Caki2 (cell line): ENCODE results near the gene MRPL1. TPM values are rescaled to one million over a fixed set of nuclear protein-coding genes. Genes with fewer than 3 reads are reported as not detected.
A peak's percentile ranks its signal among the peaks of the same experiment; 100 is the strongest.

Experiments
- DNase-seq: peaks from one replicate; pipeline ENCODE4 v3.0.0-alpha.2; 2015; ENCODE audit warnings: low read depth
- in situ Hi-C: cut with HindIII; loops from 2 replicates; pipeline ENCODE4 v1.10.0; 2016; ENCODE audit warnings: low sequenced_read_pairs, low pct_unique_long_range_greater_than_20kb, mixed read lengths
- total RNA-seq: library from RNA; depleted of rRNA; stranded (reverse); fragments of >200 nt; shearing (Covaris generic); gene quantifications from 2 replicates; pipeline ENCODE4 v1.2.3, GENCODE V29; 2014; ENCODE audit warnings: low replicate concordance; rRNA removed

MRPL1 gene
- total RNA-seq, result 21.9 and 28.1 TPM in 2 replicates

DNA sequence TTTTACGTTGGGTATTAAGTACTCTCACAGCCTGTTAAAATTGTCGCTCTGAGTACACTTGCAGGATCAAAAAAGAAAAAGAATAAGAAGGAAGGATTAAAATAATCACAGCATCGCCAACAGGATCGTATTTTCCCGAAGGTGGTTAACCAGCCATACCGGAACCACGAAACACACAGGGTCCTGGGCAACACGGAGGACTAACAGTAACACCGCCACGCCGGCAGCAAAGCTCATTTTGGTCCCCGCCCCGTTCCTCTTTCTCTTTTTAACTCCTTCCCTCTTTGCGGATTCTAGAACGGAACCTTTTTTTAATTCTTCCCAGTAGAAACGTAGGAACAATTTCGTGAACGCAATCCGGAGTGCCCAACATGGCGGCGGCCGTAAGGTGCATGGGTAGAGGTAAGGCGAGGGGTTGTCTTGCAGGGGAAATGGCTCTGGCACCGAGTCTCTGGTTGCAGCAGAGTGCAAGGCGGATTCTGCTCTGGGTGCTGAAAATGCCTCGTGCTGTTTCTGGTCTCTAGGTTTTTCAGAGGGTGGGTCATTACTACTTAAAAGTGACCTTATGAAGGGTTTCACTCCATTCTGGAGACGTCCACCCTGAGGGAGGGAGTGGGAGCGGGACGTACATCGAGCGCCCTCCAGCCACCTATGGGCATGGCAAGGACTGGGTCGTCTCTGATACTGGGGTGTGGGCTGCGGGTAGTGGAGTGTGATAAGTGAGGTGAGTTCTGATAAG lies at the start of gene MRPL1:
MRPL1 (plus strand) TSS at position 353 of the 739 bp plus-strand sequence; CDS start at position 372, 19 bp downstream.
- in situ Hi-C loops, result no loop called here
- DNase-seq, result peak; percentile 94

DNA sequence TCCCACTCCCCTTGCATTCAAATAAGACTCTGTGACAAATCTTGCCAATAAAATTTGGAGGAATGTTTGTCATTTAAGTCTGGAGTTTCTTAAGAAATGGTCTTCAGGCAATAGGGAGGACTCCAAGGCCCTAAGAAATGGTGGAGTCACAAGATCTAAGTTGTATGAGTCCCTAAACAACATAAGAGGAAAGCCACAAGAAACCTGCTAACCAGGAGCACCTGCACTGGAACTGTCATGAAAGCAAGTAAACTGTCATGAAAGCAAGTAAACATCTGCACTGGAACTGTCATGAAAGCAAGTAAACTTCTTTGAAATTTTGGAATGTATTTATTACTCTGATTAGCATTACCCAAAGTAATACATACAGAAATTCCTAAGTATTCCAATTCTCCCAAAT lies 47.0 kb upstream of the MRPL1 start:
- in situ Hi-C loops, result no loop called here
- DNase-seq, result no peak

DNA sequence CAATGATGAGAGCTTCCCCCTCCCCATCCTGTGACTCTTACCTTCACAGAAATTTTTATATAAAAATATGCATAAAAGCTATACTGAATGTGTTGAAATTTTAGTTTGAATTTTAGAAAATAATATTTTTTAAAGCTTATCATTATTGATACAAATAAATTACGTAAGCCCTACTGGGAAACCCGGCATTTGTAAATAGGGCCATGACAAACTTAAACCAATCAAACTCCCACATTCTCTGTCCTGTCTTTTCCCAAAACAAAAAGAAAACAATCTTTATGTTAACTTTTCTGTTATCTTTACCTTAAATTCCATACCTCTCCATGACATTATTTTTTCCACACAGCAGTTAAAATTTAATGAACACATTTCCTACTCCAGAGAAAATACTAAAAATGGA lies 46.1 kb upstream of the MRPL1 start:
- in situ Hi-C loops, result no loop called here
- DNase-seq, result no peak

DNA sequence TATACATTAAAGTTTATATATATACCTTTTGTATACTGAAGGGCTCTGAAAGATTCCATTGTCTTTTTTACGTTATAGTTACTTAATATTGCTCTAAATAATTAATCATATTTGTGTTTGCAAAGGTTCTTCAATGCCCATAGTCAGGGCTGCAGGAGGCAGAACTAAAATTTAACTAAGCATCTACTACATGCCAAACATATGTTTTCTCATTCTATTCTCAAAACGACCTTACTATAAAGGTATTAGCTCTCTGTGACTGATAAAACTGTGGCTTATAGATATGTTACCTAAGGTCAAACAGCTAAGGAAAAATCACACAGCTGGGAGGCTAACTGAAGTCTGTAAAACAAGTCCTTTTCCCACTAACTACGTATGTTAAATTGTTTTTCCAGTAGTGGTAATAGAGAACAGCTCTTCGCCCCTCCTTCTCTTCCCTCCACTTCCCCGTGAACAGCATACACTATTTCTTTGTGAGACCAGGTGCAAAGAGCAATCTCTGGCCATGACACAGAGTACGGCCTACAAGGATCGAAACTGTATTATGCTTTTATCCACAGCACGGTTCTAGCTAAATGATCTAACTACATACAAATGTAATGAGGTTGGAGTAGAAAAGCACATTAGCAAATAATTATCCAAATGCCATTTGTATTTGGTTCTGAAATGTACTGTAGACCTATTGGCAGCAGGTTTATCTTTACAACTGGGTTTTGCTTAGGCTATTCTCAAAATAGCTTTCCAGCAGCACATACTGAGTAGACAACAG lies 45.1 kb upstream of the MRPL1 start:
- in situ Hi-C loops, result no loop called here
- DNase-seq, result no peak

DNA sequence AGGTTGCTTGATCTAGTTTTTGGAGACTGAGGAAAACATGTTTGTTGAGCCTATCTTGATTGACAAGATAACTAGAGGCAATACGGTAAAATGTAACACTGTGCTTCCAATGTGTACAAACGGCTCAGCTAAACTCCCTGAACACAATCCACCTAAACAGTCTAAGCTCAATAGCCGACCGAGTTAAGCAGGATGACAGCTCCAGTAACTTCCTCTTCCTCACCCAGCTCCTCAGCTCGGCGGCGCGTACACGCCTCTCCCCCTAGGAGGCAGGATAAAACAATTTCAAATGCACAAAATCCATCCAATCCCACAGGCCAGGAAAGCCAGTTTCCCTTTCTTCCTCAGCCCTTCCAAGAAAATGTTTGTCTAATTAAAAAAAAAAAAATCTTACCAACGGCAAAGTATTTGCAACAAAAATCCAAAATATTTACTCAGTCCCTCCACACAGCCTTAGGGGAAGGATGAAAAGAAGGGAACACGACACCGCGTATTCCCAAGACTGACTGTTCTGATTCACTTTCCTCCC lies 44.5 kb upstream of the MRPL1 start:
- in situ Hi-C loops, result no loop called here
- peak; percentile 82 for DNase-seq

DNA sequence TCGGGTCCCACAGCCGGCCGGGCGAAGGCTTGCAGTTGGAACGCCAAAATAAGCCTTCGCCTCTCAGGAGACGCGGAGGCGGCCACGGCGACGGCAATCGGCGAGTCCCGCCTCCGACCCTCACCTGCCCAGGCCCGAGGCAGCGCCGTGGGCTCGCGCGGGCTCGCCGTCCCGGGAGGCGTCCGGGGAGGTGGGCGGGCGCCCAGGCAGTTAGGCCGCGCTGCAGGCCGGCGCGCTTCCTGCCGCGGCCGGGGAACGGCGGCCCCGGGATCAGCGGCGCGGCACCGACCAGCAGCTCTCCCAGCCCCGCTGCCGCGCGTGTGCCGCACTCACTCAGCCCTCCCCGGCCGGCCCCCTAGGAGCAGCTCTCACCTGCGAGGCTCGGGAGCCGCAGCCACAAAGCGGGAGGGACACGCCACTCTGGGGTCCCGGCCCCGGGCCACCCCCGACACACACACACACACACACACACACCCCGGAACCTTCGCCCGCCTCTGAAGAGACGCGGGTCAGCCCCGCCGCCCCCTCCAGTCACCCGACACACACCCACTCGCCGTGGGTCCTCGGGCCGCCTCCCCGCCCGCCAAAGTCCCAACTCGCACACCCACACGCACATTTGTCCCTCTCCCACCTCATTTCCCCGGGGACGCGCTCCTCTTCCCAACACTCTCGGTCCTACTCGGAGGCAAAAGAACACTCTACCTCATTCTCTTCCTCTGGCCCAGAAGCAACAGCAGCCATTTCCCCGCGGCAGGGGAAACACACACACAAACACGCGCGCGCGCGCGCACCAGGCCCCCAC lies 43.8 kb upstream of the MRPL1 start, which contains the start of gene CNOT6L:
CNOT6L (minus strand) TSS at position 767 of the 802 bp plus-strand sequence; CDS start at position 707, 60 bp downstream.
- peak; percentile 66 for DNase-seq
- in situ Hi-C loops, result no loop called here

DNA sequence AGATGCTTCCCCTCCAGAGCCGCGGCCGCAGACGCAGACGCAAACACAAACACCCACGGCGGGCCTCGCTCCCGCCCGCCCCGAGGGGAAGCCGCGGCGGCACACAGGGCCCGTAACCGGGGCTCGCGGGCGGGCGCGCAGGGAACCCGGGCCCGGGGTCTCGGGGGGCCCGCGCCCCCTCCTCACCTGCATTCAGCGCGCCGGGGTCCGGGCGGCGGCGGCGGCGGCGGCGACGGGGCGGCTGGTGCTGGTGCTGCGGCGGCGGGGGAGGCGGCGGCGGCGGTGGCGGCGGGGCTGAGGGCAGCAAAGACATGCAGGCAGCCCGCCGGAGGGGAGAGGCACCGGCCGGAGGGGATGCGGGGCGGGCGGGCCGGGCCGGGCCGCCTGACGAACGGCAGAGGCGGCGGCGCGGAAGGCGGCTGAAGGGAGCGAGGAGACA lies 43.2 kb upstream of the MRPL1 start:
- in situ Hi-C loops, result no loop called here
- DNase-seq, result no peak

DNA sequence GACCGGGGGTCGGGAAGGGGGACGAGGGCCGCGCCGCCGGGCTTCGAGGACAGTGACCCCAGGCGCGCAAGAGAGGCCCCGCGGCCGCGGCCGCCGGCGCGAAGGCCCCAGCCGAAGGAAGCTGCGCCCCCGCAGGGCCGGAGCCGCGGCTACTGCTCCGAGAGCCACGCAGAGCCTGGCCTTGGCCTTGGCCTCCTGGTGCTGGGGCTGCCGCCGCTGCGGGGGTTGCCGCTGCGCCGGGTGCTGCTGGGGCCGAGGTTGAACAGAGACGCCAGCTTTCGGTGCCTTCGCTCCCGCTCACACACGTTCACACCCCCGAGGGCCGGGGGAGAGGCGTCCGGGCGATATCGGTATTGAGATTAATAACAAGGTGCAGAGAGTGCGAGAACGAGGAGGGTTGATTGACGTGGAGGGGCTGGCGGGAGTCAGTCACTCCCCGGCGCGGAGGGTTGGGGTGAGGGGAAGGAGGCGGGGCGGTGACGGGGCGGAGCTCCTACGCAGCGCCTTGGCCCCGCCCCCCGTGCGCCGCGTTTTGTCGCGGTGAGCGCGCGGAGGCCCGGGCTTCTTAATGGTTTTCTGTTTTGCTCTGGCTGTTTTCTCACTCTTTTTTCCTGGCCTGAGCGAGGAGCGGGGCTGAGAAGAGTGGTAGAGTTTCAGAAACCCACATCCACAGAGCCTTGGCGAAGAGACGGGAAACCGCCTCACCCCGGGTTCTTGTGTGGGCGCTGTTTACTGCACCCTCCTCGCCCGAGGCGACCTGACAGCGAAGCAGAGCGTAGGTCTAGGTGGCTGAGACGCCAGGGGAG lies 42.6 kb upstream of the MRPL1 start:
- DNase-seq, result peak; percentile 86
- in situ Hi-C loops, result no loop called here

DNA sequence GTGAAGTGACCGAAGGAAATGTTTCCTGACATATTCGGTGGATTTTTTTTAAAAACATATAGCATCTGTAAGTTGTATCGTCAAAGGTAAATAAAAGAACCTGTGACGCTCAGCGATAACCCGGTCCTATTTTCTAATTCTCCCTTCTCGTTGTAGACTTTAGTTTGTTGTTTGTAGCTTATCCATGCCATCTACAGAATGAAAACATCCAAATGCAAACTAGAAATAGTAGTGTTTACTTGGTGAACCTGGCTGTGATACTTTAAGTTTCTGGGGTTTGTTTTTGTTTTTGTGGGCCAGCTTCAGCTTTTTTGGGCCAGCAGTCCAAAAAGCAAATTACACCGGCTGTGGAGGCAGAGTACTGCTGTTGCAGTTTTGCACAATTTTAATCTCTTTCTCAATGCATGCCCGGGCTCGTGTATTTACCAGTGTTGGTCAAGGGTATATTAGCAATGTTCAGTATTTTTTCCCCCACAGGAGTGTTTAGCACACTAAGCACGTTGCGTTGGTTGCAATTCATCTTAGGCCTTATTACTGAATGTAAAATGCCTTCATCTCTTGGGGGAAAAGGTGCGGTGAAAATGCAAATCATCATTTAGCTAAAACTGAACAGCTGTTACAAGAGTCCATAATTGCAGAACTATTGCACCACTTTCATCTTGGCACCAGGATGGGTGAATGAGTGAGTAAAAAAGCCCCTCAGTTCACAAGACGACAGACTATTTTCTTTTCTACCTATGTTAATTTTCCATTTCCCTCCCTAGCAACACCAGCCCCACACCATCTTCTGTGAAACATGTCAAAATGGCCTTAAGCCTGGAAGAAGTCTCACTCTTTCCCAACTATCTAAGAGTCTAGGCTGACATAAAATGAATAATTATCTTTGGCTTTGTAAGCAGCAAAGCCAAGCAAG lies 41.7 kb upstream of the MRPL1 start:
- DNase-seq, result no peak
- in situ Hi-C loops, result no loop called here

DNA sequence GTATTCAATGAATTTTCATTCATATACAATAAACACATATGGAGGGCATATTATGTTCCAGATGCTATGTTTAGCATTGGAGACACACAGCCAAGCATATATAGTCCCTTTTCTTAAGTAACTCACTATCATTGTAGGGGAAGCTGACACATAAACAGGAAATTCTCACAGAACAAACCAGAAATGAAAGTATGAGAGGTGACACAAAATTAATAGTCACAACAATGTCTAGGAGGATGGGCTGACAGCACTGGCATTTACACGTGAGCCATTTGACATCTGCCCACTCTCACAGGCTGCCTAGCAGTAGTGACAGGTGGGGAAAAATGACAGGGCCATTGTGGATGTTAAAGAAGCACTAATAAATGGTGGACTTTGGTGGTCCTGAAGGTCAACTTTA lies 40.9 kb upstream of the MRPL1 start:
- DNase-seq, result no peak
- in situ Hi-C loops, result no loop called here

DNA sequence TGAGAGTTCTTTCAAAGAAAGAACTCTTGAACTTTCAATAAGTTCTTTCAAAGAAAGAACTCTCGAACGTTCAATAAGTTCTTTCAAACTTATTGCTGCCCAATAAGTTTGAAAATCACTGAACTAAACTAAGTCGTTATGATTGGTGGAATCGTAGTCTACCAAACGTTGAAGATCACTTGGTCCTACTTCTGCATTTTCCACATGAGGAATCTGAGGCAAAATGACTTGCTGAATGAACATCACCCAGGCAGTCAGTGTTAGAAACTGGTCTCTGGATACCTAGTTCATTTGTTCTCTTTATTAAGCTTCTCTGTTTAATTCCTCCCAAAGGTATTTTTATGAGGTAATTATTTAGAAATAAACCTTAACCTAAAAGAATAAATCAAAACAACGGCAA lies 36.4 kb upstream of the MRPL1 start:
- in situ Hi-C loops, result no loop called here
- DNase-seq, result no peak

DNA sequence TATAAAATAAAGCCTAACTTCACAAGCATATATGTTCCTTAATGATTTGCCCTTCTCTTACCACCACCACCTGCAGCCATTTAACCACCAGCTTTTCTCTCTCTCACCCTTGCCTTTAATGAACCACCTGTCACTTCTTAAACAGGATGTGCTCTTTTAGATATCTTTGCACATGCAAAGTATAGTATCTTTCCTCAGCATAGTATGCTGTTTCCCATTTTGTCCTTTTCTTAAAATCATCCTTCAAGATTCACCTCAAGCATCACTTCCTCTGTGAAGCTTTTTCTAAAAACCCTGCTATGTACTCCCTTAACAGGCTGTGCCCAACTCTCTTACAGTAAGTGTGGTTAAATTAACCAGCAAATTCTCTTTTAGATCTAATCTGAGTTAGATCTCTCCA lies 35.3 kb upstream of the MRPL1 start:
- no peak for DNase-seq
- in situ Hi-C loops, result no loop called here

DNA sequence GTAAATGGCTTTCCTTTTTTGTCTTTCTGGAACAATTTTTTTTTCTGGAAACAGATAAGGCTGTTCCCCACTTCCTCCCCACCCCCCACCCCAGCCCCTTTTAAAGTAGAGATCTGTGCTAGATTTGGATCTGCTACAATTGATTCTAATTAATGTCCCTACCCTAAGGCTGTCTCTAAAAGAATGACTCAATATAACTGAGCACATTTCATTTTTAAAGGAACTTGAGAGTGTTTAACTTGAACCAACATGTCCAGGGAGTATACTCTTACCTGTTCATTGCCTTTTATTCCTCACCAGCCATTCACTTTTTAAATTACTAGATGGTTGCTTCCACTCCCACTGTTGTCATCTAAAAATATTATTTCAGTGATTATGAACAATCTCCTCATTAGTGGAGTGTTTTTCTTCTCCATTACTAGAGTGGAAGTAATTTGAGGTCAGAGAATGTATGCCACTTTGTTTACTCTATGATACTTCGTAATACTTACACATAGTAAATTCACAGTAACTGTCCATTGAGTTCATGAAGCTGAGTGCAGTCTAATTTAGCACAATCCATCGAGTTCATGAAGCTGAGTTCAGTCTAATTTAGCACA lies 29.4 kb upstream of the MRPL1 start:
- in situ Hi-C loops, result no loop called here

DNA sequence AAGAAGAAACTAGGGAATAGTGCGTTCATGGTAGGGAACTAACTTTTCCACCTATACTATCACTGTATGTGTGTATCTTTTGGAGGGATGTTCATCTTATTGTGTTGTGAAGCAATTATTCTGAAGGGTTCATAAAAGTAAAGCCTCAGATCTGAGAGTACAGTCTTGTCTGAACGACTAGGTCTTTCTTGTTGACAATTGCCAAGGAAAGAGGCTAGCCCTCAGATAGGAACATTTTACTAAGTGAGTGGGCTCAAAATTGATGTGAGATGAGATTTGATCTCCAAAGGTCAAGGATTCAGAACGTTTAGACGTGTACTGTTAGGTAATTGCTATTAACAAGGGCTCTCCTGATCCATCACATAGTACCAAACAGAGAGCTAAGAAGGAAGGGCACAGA lies 28.2 kb upstream of the MRPL1 start:
- in situ Hi-C loops, result no loop called here

More for the DNA sequence above, 29.4 kb upstream of the MRPL1 start:
- DNase-seq, result no peak

DNA sequence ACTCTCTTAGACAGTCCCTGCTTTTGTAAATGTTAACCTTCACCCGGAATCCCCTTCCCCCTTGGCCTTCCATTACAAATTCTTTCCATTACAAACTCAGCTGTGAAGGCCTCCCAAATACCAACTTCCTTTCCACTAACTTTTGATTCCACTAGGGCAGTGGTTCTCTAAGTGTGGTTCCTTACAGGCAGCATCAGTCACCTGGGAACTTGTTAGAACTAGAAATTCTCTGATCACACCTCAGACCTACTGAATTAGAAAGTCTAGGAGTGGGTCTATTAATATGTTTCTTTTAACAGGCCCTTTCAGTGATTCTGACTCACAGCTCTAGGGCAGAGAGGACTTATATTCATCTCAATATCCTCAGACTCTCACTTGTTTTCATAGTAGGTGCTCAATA lies 19.0 kb upstream of the MRPL1 start:
- no peak for DNase-seq
- in situ Hi-C loops, result no loop called here

More for the DNA sequence above, 28.2 kb upstream of the MRPL1 start:
- DNase-seq, result no peak

DNA sequence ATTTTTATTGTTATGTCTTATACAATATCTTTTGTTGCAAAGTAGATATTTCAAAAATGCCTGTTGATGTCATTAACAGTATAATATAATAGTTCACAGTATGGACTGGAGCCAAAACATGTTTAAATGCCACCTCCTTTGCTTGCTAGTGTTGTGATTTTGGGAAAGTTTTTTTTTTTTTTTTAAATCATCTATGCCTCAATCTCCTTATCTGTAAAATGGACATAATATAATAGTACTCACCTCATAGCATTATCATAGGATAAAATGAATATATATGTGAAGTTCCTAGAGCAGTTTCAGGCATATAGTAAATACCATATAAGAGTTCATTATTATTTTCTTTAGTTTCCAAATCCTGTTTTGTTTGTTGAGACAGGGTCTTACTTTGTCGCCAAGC lies 18.3 kb upstream of the MRPL1 start:
- no peak for DNase-seq
- in situ Hi-C loops, result no loop called here
